Head of caudate nucleus (tissue), 42 donors: ENCODE measurements around the gene PTTG1IP.
"Not testable (repeated sequence)": the region's sequence is repeated elsewhere in the genome, so short reads cannot be mapped to it uniquely, and the experiment has no call there.

Experiments used
- DNase-seq, 42 donors: peaks; one replicate each; pipeline versions ENCODE4 v3.0.0 to v3.0.0-alpha.2; 2020 to 2021; ENCODE audit warnings: mixed read lengths in 7 of 42
- intact Hi-C: fragments of 100-400 bp; cut with DNase I; formaldehyde crosslinking; loops from one replicate; pipeline ENCODE4 v1.15.0; 2022

The PTTG1IP gene

DNA sequence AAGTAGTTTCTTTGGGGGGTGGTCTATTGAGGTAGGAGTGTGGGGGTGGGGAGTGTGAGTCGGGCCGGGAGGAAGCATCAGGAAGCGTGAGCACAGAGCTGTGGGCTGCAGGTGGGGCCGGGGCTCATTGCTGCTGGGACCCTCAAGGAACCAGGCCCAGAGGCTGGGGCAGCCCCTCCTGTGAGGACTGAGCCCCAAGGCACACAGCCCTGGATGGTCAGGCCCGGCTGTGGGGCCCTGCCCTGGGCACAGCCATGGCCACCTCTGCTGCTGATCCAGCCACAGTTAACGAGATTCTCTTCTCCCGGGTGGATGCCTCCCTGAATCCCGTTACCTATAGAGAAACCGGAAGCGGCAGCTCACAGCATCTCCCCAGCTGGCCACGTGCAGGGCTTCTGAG, 32.7 kb downstream of the PTTG1IP start:
- intact Hi-C loops = no loop called here
- peak in 1 of 42 donors; percentile 28 for DNase-seq

DNA sequence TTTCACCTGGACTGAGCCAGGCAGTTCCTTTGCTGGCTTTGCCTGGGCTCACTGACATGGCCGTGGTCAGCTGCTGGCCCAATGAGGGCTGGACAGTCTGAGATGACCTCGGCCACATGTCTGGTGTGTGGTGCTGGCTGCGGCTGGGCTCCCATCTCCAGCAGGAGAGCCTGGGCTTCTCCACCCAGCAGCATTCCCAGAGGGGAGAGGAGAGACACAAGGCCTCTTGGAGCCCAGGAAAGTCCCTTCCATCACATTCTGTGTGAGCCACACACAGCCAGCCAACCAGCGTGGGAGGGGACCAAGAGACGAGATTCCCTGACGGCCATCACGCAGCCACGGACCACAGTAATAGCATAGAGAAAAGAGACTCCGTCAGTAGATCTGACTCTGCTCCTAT, 34.5 kb downstream of the PTTG1IP start:
- intact Hi-C loops = no loop called here
- DNase-seq = no peak

DNA sequence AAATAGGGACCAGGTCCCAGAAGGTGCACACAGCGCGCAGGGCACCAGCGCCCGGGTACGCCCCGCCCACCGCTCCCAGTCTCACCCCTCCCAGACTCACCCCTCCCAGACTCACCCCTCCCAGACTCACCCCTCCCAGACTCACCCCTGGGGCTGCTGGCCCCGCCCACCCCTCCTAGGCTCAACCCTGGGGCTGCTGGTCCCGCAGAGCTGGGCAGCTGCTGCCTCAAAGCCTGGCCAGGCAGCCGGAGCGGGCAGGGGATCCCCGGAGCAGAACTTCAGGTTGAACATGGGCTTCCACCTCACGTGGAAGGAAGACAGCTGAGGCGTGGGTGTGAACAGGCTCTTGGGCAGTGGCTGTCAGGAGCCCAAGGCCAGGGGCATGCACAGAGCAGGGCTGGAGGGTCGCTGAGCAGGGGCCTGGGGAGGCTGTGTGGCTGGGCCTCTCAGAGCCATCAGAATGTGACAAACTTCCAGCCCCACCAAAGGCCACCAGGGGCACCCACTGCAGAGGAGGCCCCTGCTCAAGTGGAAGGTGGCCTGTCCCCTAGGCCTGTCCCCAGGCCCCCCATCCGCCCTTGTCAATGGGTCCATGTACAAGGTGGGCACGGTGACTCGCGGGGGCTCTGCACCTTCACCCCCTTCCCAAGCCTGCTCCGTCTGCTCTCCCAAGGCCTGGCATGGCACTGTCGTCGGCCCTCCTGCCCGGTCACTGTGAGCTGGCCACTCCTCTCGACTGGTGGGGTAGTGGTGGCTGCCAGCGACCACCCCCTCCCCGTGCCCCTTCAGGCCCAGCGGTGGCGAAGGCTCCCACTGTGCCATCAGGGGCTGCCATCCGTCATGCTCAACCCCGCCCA, 35.2 kb downstream of the PTTG1IP start:
- no peak for DNase-seq
- intact Hi-C loops = no loop called here

DNA sequence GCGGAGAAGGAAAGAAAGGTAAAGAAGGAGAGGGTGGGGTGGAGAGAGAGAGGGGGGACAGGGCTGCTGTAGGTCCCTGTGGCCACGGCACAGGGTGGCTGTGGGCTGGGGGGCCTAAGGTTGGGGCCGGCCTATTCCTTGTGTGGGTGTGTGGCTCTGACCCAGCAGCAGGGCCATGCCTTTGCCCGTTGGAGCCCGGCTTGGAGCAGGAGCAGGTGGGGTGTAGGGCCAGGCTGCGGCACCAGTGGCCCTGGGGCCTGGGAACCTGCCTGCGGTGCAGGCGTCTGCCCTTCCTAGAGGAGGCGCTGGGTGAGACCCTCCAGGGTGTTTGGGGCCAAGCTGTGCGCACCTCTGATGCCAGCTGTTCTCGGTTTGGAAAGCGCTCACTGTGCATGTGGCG, 36.0 kb downstream of the PTTG1IP start:
- DNase-seq = no peak
- intact Hi-C loops = no loop called here

DNA sequence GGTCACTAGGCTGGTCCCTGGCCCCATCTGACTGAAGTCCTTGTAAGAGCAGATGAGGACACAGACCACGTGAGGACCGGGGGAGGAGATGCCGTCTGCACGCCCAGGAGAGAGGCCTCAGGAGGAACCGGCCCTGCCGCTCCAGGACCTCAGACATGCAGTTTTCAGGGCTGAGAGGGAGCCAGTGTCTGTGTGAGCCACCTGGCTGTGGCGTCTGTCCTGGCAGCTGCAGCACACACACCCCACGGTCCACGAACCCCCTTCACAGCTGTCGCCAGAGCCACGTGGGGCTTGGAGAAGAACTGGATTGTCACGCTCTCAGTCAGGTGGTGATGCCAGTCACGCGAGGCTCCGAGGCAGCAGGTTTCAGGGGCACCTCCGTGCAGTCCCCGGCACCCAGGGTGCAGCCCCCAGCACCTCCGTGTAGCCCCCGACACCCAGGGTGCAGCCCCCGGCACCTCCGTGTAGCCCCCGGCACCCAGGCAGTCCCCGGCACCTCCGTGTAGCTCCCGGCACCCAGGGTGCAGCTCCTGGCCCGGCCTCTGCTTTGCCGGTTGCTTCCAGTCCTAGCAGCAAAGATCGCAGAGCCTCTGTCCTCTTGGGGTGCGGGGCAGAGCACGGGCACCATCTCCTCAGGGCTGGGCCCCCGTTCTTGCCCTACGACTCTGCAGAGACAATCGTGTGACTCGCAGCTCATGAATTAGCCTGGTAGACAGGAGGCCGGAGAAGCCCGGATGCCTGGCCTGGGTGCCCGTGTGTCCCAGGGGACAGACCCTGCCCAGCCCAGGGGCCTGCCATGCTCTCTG, 36.6 kb downstream of the PTTG1IP start:
- peak in 2 of 42 donors; percentile 32 to 44 for DNase-seq
- intact Hi-C loops = no loop called here

DNA sequence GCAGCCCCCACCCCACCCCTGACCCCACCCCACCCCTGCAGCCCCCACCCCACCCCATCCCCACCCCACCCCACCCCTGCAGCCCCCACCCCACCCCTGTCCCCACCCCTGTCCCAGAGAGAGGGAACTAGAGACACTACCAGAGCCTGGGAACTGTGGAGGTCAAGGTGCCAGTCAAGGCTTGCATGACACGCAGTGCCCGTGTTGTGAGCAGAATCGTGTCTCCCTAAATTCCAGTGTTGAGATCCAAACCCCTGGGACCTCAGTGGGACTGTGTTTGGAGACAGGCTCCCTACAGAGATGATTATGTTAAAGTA, 37.2 kb downstream of the PTTG1IP start:
- DNase-seq = peak in 1 of 42 donors; percentile 4
- intact Hi-C loops = no loop called here

DNA sequence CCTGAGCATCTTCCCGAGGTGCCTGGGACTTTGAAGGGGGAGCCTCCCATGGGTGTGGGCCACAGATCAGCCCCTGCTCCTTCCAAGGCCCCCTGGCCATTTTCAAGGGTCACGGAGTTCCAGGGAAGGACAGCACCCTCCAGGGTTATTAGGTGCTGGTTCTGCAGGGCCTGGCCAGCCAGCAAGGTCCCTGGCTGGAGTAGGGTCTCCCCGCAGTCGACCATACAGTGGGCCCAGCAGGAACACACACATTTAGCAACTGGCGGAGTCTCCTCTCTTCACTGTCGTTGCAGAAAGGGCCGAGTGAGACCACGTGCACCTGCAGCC, 37.9 kb downstream of the PTTG1IP start:
- no peak for DNase-seq

DNA sequence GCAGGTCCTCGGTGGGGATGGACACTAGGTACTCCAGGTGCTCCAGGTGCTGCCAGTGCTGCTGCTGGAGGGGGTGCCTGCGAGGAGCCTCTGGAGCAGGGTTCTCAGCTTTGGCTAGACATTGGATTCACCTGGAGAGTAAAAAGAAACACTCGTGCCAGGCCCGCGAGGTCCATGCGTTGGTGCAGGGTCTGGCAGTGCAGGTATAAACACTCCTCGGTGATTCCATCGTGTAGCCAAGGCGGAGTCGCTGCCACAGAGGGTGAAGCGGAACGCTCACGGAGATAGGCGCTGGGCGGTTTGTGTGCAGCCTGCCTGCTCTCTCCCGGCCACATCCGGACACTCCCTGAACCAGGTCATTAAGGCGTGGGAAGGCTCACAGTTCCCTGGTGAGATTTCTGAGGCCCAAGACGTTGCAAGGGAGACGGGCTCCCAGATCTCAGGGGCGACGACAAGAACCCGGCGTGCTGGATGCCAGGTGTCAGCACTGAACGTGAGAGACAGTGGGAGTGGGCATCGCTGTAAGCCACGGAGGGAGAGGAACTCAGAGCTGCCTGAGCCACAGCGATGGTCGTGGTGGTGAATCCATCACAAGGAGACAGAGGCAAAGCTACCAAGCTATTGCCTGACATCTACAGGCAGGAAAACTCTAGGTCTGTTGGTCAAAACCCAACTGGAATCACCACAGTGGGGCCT, 38.4 kb downstream of the PTTG1IP start:
- intact Hi-C loops = no loop called here
- DNase-seq = peak in 1 of 42 donors; percentile 2

More for the DNA sequence above, 37.9 kb downstream of the PTTG1IP start:
- intact Hi-C loops = no loop called here

DNA sequence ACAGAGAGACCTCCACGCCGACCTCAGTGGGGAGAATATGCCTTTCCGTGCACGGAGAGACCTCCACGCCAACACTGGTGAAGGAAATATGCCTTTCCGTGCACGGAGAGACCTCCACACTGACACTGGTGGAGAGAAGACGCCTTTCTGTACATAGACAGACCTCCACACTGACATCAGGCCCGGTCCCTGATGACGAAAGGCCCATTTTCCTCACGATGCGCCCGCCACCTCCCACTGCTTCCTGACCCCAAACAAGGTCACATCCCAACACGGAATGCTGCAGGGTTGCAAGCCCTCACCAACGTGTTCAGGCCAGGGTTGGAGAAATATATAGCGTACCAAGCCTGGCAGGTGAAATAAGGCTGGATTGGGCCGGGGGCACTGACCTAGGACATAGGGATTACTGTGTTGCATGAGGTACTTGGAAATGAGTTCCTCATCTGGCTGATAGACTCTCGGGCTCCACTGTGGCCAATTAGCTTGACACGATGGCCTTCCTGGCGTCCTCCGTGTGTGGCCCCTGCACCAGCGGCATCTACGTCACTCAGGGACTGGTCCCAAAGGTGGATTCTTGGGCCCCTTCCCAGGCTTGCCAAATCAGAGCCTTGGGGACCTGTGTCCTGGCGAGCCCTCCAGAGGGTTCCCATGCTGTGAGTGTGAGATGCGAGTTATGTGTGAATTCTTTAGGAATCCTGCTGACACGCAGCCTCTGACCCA, 39.1 kb downstream of the PTTG1IP start:
- DNase-seq = peak in 2 of 42 donors; percentile 3 to 25
- intact Hi-C loops = no loop called here

DNA sequence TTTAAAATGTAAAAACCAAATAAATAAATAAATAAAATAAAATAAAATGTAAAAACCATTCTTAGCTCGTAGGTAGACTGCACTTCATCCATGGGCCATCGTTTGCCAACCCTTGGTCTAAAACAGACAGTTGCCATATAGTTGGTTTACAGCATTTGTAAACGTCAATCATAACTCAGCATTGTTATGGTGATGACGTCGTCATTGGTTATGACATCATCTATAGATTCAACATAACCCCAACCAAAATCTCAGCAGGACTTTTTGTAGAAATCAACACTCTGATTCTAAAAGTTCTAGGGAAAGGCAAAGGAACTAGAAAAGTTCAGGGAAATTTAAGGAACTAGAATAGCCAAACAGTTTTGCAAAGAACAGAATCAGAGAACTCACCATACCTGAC, 39.8 kb downstream of the PTTG1IP start:
- DNase-seq = no peak
- intact Hi-C loops = no loop called here

DNA sequence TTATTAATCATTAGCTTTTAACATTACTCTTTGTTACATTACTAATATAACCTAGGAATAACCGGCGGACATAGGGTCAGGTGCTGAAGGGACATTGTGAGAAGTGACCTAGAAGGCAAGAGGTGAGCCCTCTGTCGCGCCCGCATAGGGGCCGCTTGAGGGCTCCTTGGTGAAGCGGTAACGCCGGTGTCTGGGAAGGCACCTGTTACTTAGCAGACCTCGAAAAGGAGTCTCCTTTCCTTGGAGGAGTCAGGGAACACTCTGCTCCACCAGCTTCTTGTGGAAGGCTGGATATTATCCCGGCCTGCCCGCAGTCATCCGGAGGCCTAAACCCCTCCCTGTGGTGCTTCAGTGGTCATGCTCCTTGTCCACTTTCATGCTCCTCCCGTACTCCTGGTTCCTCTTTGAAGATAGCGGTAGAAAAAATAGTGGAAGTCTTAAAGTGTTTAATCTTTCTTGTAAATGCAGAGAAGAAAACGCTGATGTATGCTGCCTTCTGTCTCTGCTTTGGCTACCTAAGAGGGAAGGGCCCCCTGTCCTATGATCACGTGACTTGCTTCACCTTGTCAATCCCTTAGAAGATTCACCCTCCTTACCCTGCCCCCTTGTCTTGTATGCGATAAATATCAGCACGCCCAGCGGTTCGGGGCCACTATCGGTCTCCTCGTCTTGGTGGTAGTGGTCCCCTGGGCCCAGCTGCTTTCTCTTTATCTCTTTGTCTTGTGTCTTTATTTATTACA, 40.8 kb downstream of the PTTG1IP start:
- peak in 3 of 42 donors; percentile 4 to 29 (median 21) for DNase-seq

DNA sequence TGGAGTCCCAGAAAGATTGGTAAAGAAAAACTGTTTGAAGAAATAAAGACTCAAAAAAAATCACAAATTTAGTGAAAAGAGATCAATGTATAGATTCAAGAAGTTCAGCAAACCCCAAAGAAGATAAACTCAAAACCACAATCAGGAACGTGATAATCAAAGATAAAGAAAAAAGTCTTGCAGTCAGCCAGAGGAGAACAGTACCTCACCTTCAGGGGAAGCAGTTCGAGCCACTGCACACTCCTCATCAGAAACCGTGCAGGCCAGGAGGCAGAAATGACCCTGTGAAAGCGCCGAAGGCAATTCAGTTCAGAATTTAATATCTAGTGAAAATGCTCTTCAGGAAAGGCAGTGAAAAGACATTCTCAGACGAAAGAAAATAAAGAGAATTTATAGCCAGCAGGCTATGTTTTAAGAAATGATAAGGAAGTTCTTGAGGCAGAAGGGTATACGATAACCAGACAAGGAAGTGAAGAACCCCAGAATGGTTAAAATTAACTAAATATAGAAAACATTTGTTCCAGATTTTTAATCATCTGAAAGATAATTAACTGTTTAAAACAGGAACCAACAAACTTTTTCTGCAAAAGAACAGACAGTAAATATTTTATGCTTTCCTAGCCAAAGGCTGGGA, 42.1 kb downstream of the PTTG1IP start:
- peak in 1 of 42 donors; percentile 34 for DNase-seq
- intact Hi-C loops = no loop called here

More for the DNA sequence above, 40.8 kb downstream of the PTTG1IP start:
- intact Hi-C loops = not testable (repeated sequence)

DNA sequence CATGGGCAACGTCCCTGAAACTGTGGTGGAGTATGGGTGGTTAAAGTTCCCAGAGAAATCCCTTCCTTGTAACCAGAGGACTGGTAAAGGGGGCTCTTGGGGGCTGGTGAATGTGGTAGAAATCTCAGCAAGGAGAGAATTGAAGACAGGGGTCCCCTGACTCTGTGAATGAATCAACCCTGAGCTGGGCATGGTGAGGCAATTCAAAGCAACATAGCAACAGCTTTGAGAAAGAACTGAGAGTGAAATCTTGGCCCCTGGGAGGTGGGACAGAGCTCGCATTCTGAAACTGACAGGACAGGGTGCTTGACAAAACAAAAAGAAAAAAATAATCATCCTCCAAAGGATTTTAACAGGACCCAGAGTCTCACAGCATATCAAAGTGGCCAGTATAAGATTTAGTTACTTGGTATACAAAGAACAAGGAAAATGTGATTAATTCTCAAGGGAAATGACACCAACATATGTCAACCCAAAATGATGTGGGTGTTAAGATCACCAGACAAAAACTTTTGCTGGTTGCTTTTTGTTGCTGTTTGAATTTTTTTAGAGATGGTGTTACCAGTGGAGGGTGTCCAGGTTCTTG, 43.9 kb downstream of the PTTG1IP start:
- intact Hi-C loops = no loop called here
- no peak for DNase-seq

DNA sequence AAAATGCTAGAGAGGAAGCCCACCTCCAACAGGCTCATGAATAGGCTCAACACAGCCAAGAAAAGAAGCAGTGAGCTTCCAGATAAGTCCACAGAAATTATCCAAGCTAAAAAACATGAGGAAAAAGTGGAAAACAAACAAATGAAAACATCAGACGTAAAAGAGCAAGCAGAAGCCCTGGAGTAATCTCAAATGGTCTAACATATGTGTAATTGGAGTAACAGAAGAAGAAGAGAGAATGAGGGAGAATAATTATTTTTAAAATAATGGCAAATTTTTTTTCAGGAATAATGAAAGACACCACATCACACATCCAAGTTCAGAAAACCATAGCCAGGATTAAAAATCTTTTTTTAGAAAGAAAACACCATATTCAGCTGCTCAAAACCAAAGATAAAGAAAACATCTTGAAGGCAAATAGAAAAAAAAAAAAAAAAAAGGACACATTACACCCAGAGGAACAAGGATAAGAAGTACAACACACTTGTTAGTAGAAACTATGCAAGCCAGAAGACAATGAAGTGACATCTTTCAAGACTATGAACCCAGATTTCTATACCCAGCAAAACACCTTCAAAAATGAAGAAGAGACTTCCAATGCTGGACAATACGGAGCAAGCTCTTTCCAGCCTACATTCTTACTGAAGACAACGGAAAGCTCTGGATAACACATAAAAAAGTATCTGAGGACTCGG, 45.0 kb downstream of the PTTG1IP start:
- intact Hi-C loops = no loop called here

DNA sequence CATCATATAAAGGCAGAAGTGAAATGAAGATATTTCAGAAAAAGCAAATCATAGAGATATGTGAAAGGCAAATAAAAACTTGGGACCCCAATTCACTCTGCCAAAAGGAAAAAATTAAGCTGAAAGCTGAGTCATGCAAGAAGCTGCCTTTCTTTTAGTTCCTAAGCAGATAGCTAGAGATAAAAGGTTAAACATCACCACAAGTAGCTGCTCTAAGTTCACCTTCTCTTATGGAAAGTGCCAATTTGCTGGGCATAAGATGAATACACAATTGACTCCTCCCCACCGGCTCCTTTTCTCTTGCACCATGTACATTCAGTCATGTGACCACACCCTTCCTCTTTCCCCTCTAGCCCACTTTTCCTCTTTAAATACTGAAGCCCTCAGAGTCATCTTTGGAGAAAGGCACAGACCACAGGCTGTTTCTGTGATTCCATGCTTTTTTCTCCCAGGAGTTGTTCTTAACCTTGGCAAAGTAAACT, 50.3 kb downstream of the PTTG1IP start:
- DNase-seq = no peak
- intact Hi-C loops = no loop called here

More for the DNA sequence above, 45.0 kb downstream of the PTTG1IP start:
- DNase-seq = no peak

DNA sequence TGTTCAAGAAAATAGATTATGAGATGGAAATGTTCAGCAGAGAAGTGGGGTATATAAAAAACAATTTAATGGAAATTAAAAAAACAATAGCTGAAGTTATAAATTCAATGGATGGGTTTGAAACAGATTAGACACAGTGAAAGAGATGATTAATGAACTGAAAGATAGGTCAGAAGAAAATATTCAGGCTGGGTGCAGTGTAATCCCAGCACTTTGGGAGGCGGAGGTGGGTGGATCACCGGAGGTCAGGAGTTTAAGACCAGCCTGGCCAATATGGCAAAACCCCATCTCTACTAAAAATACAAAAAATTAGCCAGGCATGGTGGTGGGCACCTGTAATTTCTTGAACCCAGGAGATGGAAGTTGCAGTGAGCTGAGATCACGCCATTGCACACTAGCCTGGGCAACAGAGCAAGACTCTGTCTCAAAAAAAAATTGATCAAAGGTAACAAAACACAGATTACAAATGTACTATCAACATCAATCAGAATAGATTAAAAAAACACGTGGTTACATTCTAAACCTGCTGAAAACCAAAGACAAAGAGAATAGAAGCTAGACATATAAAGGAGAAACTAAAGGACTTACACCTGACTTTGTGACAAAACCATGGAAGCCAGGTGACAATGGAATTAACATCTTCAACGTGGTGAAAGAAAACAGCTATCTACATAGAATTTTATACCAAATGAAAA, 50.9 kb downstream of the PTTG1IP start:
- DNase-seq = no peak
- intact Hi-C loops = no loop called here
